GM13977 (cell line): ENCODE results near the gene CCR5AS.

Source experiments
- DNase-seq: peaks from one replicate; pipeline ENCODE4 v3.0.0; 2012; ENCODE audit warnings: low spot score
- CTCF ChIP-seq: IDR thresholded peaks from 2 replicates; pipeline ENCODE4 v1.5.1; 2012; ENCODE audit warnings: mild to moderate bottlenecking, control low read depth; ENCODE audit not compliant: insufficient read depth; ENCODE audit errors: extremely low read depth, missing control alignments
- in situ Hi-C: fragments of 300-500 bp; cut with MboI; formaldehyde crosslinking; loops from one replicate; pipeline ENCODE4 v1.12.0; 2022; ENCODE audit warnings: low sequenced_read_pairs, low pct_unique_long_range_greater_than_20kb, mixed read lengths, inconsistent platforms; ENCODE audit not compliant: unreplicated experiment

CCR5AS gene

GRCh38 chr3:46416125-46416810, 9.4 kb upstream of the CCR5AS start:
- no peak for TF ChIP-seq CTCF
- no peak for DNase-seq
- in situ Hi-C loops: no loop called here

- no peak for DNase-seq
- in situ Hi-C loops: no loop called here
- no peak for TF ChIP-seq CTCF
Observed at GRCh38 chr3:46414739-46415138, 7.9 kb upstream of the CCR5AS start.

- TF ChIP-seq CTCF: no peak
- no peak for DNase-seq
- in situ Hi-C loops: no loop called here
Observed at GRCh38 chr3:46413951-46414350, 7.1 kb upstream of the CCR5AS start.

- no peak for TF ChIP-seq CTCF
- DNase-seq: no peak
- in situ Hi-C loops: no loop called here
Observed at GRCh38 chr3:46412786-46413298, 6.0 kb upstream of the CCR5AS start.

- in situ Hi-C loops: no loop called here
- DNase-seq: no peak
- TF ChIP-seq CTCF: no peak
Observed at GRCh38 chr3:46411271-46411670, 4.4 kb upstream of the CCR5AS start.

GRCh38 chr3:46410669-46411068, 3.8 kb upstream of the CCR5AS start:
- no peak for DNase-seq
- in situ Hi-C loops: no loop called here
- TF ChIP-seq CTCF: no peak
